Measurements from ENCODE around the gene KLHL21. TPM values are rescaled to one million over a fixed set of nuclear protein-coding genes. Genes with fewer than 3 reads are reported as not detected.

The KLHL21 gene
- total RNA-seq, 2 donors from 2014 or later: 38.4 to 60.0 TPM

GRCh38 chr1:6635910-6636760, 33.5 kb upstream of the KLHL21 start:
- 72 to 86% methylated on average over 13 to 16 of the region's 16 CpGs for WGBS, 2 donors
- H3K4me3 ChIP-seq: no peak overlapping the region
- no peaks in the 10 kb centered on the region for H3K27me3 ChIP-seq
- intact Hi-C loops (cut with DNase I): no loop called here
- H3K4me1 ChIP-seq: peaks cover 16% of the 10 kb centered on the region
- peak overlapping the region in 2 of 4 donors; percentile 8 to 12 for H3K27ac ChIP-seq
- TF ChIP-seq POLR2A (IDR thresholded peaks at IDR 0.05): no peak
- TF ChIP-seq, protein P1, sequence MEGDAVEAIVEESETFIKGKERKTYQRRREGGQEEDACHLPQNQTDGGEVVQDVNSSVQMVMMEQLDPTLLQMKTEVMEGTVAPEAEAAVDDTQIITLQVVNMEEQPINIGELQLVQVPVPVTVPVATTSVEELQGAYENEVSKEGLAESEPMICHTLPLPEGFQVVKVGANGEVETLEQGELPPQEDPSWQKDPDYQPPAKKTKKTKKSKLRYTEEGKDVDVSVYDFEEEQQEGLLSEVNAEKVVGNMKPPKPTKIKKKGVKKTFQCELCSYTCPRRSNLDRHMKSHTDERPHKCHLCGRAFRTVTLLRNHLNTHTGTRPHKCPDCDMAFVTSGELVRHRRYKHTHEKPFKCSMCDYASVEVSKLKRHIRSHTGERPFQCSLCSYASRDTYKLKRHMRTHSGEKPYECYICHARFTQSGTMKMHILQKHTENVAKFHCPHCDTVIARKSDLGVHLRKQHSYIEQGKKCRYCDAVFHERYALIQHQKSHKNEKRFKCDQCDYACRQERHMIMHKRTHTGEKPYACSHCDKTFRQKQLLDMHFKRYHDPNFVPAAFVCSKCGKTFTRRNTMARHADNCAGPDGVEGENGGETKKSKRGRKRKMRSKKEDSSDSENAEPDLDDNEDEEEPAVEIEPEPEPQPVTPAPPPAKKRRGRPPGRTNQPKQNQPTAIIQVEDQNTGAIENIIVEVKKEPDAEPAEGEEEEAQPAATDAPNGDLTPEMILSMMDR (IDR thresholded peaks at IDR 0.05): no peak
- H3K9me3 ChIP-seq: no peaks in the 10 kb centered on the region
- peaks cover 10 to 19% of the 10 kb centered on the region in 2 donors for H3K36me3 ChIP-seq (replicated peaks in 1 of 2; ENCODE audit: insufficient read depth in 1 of 2, low read depth in 2 of 2)
- ATAC-seq: no peak
- no peak for DNase-seq

- DNase-seq: peak in 2 of 4 donors; percentile 28 to 32
- no peak for TF ChIP-seq POLR2A (IDR thresholded peaks at IDR 0.05)
- TF ChIP-seq, protein P1 (IDR thresholded peaks at IDR 0.05): no peak
- Histone ChIP-seq H3K4me3 (no peak overlapping the region), H3K27ac (peak overlapping the region in 2 of 4 donors; percentile 8 to 12), H3K27me3 (no peaks in the 10 kb centered on the region), H3K4me1 (peaks cover 16% of the 10 kb centered on the region), H3K9me3 (no peaks in the 10 kb centered on the region), H3K36me3 (replicated peaks in 1 of 2; ENCODE audit: insufficient read depth in 1 of 2, low read depth in 2 of 2) (peaks cover 10 to 19% of the 10 kb centered on the region in 2 donors)
- intact Hi-C loops (cut with DNase I): no loop called here
- ATAC-seq: no peak
- 59 to 66% methylated on average over 20 of the region's 20 CpGs for WGBS, 2 donors
Observed at GRCh38 chr1:6635161-6635909, 32.7 kb upstream of the KLHL21 start.

- intact Hi-C loops (cut with DNase I): no loop called here
- 62 to 91% methylated on average over 9 to 27 of the region's 29 CpGs for WGBS, 2 donors
- Histone ChIP-seq H3K4me1 (peaks cover 16% of the 10 kb centered on the region), H3K27me3 (no peaks in the 10 kb centered on the region), H3K9me3 (no peaks in the 10 kb centered on the region), H3K27ac (peak overlapping the region in 1 of 4 donors; percentile 8), H3K4me3 (no peak overlapping the region), H3K36me3 (replicated peaks in 1 of 2; ENCODE audit: insufficient read depth in 1 of 2, low read depth in 2 of 2) (peaks cover 10 to 14% of the 10 kb centered on the region in 2 donors)
- peak; percentile 77 to 81 (median 79) for DNase-seq
- TF ChIP-seq POLR2A (IDR thresholded peaks at IDR 0.05): no peak
- TF ChIP-seq, protein P1 (IDR thresholded peaks at IDR 0.05): peak; percentile 8 to 67 (median 51)
- ATAC-seq: peak; percentile 72
Observed at GRCh38 chr1:6634371-6635052, 31.8 kb upstream of the KLHL21 start.

GRCh38 chr1:6632588-6633514, 30.2 kb upstream of the KLHL21 start:
- peaks cover 10 to 12% of the 10 kb centered on the region in 2 donors for H3K36me3 ChIP-seq (replicated peaks in 1 of 2; ENCODE audit: insufficient read depth in 1 of 2, low read depth in 2 of 2)
- H3K9me3 ChIP-seq: no peaks in the 10 kb centered on the region
- DNase-seq: no peak
- peaks cover 16% of the 10 kb centered on the region for H3K4me1 ChIP-seq
- H3K27ac ChIP-seq: no peak overlapping the region
- 89 to 90% methylated on average over 18 to 30 of the region's 30 CpGs for WGBS, 2 donors
- H3K4me3 ChIP-seq: no peak overlapping the region
- ATAC-seq: no peak
- H3K27me3 ChIP-seq: no peaks in the 10 kb centered on the region
- no peak for TF ChIP-seq POLR2A (IDR thresholded peaks at IDR 0.05)
- TF ChIP-seq, protein P1 (IDR thresholded peaks at IDR 0.05): no peak
- intact Hi-C loops (cut with DNase I): no loop called here
